ENCODE measurements around the gene FGF6.
"Not testable (repeated sequence)": the region's sequence is repeated elsewhere in the genome, so short reads cannot be mapped to it uniquely, and the experiment has no call there.

The FGF6 gene

DNA sequence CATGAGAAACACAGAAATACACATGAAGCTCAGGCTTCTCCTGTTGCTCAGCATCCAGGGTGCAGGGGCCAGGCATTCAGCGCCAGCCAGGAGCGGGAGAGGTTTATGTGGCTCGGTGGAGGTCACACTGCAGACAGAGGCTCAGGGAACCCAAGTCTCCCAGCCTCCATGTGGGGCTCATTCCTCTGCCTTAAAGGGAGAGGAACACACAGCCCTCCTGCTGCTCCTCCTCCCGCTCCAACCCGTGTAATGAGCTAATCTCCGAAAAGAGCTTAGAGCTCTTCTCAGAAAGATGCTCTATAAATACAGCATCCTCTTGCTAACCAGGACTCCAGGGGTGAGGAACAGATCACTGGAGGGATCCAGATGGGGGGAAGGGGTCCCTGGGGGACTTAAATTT is 28.2 kb downstream of the FGF6 start:
- no peak for DNase-seq

DNA sequence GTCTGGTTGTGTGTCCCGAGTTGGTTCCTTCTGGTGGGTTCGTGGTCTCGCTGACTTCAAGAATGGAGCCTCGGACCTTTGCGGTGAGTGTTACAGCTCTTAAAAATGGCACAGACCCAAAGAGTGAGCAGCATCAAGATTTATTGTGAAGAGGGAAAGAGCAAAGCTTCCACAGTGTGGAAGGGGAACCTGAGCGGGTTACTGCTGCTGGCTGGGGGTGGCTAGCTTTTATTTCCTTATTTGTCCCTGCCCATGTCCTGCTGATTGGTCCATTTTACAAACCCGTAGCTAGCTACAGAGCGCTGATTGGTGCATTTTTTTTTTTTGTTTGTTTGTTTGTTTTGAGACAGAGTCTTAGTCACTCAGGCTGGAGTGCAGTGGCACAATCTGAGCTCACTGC is 29.3 kb downstream of the FGF6 start:
- no peak for DNase-seq

DNA sequence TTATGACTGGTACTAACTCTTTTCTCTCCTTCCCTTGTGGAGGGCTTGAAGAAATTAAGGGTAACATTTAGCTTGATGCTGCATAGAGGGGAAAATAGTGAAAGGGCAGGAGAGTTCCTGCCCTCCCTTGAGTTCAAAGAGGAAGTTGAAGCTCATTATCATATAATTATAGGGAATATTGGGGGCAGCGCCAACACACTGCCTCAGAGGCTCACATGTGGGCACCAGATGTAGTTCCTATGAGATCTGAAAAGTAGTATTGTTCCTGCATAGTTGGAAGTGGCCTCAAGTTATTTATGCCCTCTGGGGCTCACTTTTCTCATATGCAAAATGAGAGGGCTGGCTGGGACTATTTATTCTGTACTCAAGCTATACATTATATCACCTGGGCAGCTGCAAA is 33.1 kb downstream of the FGF6 start:
- no peak for DNase-seq

DNA sequence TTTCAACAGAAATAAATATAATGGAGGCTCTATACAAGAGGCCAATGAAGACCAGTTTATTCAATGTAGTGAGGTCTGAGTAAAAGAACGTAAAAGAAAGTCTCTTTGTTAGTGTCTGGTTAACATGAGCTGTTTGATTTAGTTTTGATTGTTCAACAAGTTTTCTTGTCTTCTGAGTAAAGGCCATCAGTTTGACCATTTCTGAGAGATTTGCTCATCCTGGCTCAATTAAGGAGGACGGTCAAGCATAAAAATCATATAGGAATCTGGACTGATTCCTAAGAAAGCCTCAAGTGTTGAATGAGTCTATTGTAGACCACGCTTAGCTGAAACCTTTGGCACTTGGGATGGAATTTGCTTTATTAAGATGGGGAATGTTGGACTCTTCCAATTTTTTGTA is 33.6 kb downstream of the FGF6 start:
- no peak for DNase-seq

DNA sequence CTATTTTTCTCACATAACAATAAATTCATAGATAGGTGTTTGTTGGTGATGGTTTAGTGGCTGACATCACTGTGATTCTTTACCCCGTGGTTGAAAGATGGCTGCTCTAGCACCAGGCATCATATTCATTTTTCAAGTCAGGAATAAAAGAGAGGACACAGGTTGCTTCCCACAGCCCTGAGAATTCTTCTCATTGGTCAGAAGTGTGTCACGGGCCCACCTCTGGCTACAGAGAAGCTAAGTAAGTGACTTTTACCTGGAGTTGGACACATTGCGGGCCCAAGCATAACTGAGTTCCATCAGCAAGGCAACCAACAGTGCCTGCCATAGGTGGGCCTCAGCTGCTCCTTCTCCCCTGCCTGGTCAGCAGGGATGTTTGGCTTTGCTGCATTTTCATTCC is 38.5 kb downstream of the FGF6 start:
- DNase-seq: no peak

DNA sequence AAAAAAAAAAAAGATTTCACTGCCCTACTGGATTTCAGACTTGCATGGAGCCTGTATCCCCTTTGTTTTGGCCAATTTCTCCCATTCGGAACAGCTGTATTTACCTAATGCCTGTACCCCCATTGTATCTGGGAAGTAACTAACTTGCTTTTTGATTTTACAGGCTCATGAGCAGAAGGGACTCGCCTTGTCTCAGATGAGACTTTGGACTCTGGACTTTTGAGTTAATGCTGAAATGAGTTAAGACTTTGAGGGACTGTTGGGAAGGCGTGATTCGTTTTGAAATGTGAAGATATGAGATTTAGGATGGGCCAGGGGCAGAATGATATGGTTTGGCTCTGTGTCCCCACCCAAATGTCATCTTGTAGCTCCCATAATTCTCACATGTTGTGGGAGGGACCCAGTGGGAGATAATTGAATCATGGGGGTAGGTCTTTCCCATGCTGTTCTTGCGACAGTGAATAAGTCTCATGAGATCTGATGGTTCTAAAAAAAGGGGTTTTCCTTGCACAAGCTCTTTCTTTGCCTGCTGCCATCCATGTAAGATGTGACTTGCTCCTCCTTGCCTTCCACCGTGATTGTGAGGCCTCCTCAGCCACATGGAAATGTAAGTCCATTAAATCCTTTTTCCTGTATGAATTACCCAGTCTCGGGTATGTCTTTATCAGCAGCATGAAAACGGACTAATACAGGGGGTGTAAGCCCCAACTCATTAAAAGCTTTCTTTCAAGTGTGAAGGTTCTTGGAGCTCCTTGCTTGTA is 40.6 kb downstream of the FGF6 start:
- DNase-seq: not testable (repeated sequence)

DNA sequence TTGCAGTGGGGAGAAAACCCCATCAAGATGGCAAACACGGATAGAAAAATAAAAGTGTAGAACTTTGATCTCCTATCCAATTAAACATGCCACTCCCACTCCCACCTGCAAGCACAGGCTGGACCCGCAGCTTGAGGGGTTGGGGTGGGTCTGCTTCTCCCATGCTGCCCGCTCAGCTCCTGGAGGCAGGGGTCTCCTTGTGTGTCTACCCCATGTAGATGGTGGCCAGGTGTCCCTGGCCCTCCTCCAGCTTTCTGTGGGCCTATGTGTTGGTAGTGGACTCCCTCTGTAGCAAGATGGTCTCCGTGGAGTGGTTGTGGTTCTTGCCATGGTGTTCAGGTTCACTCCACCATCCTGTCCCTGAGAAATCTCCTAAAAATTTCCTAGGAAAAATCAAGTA is 42.6 kb downstream of the FGF6 start:
- DNase-seq: no peak

DNA sequence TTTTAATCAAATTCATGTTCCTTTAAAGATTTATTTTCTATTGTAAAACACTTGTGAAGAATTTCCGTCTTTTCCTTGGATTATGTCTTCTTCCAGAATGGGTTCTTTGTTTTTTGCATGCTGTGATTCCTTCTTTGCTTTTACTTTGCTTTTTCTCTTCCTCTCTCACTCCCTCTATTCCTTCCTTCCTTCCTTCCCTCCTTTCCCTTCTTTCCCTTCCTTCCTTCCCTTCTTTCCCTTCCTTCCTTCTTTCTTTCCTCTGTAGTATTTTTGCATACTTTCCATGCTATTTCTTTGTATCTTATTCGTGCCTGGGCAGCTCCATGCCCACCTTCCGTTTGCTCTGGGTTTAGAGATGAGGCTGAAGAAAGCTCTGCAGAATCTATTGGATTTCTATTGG is 44.5 kb downstream of the FGF6 start:
- DNase-seq: no peak

DNA sequence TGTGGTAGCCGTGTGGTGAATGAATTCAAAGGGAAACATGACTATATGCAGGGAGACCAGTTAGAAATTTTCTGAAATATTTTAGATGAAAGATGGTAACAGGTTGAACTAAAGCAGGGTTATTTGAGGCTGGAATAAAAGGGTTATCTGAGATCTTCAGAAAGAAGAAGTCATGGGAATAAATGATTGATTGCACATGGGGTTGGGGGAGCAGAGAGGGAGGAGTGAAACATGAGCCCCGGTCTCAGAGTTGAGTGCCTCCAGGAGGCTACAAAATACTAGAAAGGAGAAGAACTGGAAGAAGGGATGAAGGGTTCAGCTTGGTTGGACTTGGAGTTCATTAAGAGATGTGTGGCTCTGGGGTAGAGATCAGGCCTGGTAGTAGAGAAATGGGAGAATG is 49.8 kb downstream of the FGF6 start:
- no peak for DNase-seq

DNA sequence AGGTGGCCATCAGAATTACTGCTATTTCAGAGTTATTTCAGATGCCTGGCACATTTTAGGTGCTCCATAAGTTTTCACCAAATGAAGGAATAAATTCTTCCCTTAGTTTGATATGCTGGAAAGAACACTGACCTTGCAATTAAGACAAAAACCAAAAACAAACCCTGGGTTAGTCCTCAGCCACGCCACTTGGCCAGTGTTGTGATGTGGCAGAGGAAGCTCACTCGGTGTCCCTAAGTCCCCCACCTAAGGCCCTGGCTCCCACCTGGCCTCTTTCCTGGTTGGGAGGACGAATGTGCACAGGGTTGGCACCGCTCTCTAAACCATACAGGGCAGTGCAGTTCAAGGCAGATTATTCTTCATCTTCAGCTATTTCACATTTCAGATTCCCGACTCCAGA is 52.4 kb downstream of the FGF6 start:
- no peak for DNase-seq

DNA sequence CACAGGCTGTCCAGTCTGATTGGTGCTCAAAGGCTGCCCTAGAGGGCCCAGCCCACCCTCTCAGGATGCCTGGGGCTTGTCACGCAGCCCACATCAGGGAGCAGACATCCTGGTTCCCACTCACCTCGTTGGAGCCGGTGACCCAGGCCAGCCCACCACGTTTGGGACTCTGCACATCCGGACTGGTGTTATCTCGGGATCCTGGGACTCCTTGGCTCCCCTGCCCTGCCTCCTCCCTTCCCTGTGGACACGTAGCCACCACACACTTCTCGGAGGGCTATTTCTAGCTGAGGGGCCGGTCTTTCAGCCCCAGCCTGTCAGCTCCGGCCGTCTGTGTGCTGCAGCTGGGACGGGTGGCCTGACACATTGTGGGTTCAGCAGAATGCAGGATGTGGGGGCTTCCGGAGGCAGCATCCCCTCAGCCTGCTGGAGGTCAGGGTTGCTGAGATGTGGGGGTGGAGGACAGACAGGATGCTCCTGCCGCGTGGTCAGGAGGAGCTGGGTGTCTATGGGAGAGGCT is 53.3 kb downstream of the FGF6 start:
- no peak for DNase-seq

DNA sequence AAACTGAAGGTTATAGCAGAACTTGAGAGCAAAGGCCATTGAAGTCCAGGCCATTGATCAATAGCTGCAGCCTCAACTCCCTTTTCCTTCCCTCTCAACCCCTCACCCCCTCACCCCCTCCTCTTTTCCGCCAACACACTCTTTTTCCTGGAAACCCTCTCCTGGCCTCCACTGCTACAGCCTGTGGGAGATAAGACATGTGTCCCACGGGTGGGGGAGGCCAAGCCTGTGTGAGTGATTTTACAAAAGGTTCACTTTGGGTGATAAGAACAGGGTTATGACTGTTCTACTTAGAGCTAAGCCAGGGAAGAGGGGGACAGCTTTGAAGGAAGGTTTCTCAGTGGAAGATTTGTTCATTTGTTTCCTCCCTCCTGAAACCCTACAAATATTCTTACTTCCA is 57.0 kb downstream of the FGF6 start:
- no peak for DNase-seq

DNA sequence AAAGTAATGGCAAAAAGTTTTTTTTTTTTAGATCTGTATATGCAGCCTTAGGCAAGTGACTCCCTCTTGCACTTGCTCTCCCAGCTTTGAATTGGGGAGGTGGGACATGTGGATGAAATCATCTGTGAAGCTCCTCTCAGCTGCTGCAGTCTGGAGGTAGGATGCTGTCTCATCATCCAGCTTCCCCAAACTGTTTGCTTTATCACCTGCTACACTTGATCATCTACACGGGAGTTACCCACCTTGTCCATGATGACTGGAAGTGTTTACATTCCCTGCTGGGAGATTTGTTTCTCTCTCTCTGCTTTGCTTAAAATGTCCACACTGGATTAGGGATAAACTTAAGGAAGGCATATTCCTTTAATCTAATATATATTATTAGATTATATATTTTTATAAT is 57.6 kb downstream of the FGF6 start:
- no peak for DNase-seq

DNA sequence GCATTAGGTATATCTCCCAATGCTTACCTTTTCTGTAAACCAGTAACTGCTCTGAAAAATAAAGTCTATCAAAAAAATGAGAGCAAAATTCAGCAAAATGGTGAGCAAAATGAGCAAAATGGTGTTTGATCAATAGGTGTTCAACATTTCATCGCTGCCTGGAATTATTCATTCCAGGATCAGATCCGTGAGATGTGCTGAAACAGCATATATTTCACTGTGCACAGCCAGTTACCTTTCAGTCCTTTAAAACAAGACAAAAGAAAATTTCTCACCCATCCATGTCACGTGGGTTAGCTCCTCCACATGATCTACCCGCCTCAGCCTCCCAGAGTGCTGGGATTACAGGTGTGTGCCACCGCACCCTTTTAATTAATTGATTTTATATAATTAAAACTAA is 58.0 kb downstream of the FGF6 start:
- no peak for DNase-seq

DNA sequence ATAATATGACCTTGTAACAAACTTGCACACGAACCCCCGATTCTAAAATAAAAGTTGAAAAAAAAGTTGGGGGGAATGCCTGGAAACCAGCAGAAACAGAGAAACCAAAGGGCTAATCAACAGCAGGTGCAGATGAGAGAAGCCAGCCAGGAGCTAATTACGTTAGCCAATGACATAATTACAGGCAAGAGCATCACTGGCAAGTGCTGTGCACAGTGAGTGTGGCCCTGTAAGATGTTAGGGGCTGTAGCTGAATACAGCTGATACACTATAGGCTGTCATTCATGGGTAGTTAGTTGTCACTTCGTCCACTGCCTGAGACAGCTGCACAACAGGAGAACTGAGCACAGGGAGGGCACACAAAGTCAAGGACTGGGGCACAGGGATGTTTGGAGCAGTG is 58.8 kb downstream of the FGF6 start:
- no peak for DNase-seq
